CD14-positive monocyte (primary cell): Measurements from ENCODE around the gene ANXA10. TPM values are rescaled to one million over a fixed set of nuclear protein-coding genes. Genes with fewer than 3 reads are reported as not detected.

ENCODE experiments used
- DNase-seq, 3 donors: peaks; one replicate each; pipeline ENCODE4 v3.0.0-alpha.2; 2011 to 2022
- H2AFZ ChIP-seq: 2 replicates; pipeline ENCODE4 v1.6.0; 2012; ENCODE audit warnings: mild to moderate bottlenecking, low read depth, low read length, inconsistent platforms; ENCODE audit not compliant: insufficient read depth, poor library complexity, severe bottlenecking
- H3K27ac ChIP-seq, 2 donors: 1 replicate in 1 of 2; 2 replicates in 1 of 2; pipeline ENCODE4 v1.5.1; 2012 to 2013; ENCODE audit warnings: low read length in 2 of 2, control low read depth in 1 of 2, inconsistent platforms in 1 of 2, low read depth in 1 of 2, mild to moderate bottlenecking in 1 of 2
- H3K27me3 ChIP-seq, 2 donors: one replicate each; pipeline versions ENCODE4 v1.6.0 to v1.6.1; 2011 to 2013; ENCODE audit warnings: low read length in 2 of 2; ENCODE audit not compliant: control insufficient read depth in 2 of 2, insufficient read depth in 2 of 2
- H3K36me3 ChIP-seq, 2 donors: replicated peaks in 1 of 2; 1 replicate in 1 of 2; 2 replicates in 1 of 2; pipeline versions ENCODE4 v1.5.1 to v1.6.1; 2012 to 2013; ENCODE audit warnings: low read length in 2 of 2, control low read depth in 1 of 2, inconsistent platforms in 1 of 2, mild to moderate bottlenecking in 1 of 2; ENCODE audit not compliant: insufficient read depth in 2 of 2, control insufficient read depth in 1 of 2
- H3K4me1 ChIP-seq, 2 donors: 1 replicate in 1 of 2; 2 replicates in 1 of 2; pipeline versions ENCODE4 v1.5.1 to v1.6.1; 2012 to 2013; ENCODE audit warnings: low read length in 2 of 2, control low read depth in 1 of 2, inconsistent platforms in 1 of 2, mild to moderate bottlenecking in 1 of 2, moderate library complexity in 1 of 2; ENCODE audit not compliant: insufficient read depth in 2 of 2, control insufficient read depth in 1 of 2
- H3K4me2 ChIP-seq: replicated peaks from 2 replicates; pipeline ENCODE3; 2012; ENCODE audit warnings: low read length, moderate library complexity, mild to moderate bottlenecking; ENCODE audit not compliant: poor library complexity, severe bottlenecking; ENCODE audit errors: extremely low read depth
- H3K4me3 ChIP-seq, 3 experiments: fragments of 200-600 bp in 1 of 3; sonication (generic) in 1 of 3; replicated peaks in 1 of 3; 1 replicate in 2 of 3; 2 replicates in 1 of 3; pipeline ENCODE4 v1.5.1; 2011 to 2013; ENCODE audit warnings: low read length in 3 of 3, mild to moderate bottlenecking in 3 of 3, control low read depth in 2 of 3, low read depth in 2 of 3, inconsistent platforms in 1 of 3, moderate library complexity in 1 of 3
- H3K79me2 ChIP-seq: 2 replicates; pipeline ENCODE4 v1.6.0; 2012; ENCODE audit warnings: mild to moderate bottlenecking, control low read depth, inconsistent platforms, low read length, moderate library complexity; ENCODE audit not compliant: insufficient read depth
- H3K9ac ChIP-seq: 2 replicates; pipeline ENCODE4 v1.6.0; 2017; ENCODE audit warnings: low read length, mild to moderate bottlenecking; ENCODE audit not compliant: insufficient read depth, poor library complexity, severe bottlenecking
- H3K9me3 ChIP-seq, 2 donors: replicated peaks in 1 of 2; 1 replicate in 1 of 2; 2 replicates in 1 of 2; pipeline versions ENCODE4 v1.5.1 to v1.6.1; 2012 to 2013; ENCODE audit warnings: low read length in 2 of 2, control low read depth in 1 of 2; ENCODE audit not compliant: control insufficient read depth in 1 of 2, insufficient read depth in 1 of 2
- H4K20me1 ChIP-seq: 2 replicates; pipeline ENCODE4 v1.6.0; 2012; ENCODE audit warnings: mild to moderate bottlenecking, low read length, control low read depth, moderate library complexity; ENCODE audit not compliant: insufficient read depth
- H3K27ac Mint-ChIP-seq, 7 donors: one replicate each; pipeline ENCODE4 v1.8.0; 2020; ENCODE audit warnings: mild to moderate bottlenecking in 7 of 7, mixed read lengths in 7 of 7, moderate library complexity in 6 of 7, inconsistent platforms in 2 of 7
- H3K27me3 Mint-ChIP-seq, 3 donors: one replicate each; pipeline ENCODE4 v1.8.0; 2021 to 2022; ENCODE audit warnings: low read depth in 3 of 3, mild to moderate bottlenecking in 3 of 3, mixed read lengths in 3 of 3, moderate library complexity in 3 of 3, inconsistent platforms in 1 of 3
- H3K36me3 Mint-ChIP-seq, 2 donors: one replicate each; pipeline ENCODE4 v1.8.0; 2020; ENCODE audit warnings: mixed read lengths in 2 of 2, inconsistent platforms in 1 of 2, mild to moderate bottlenecking in 1 of 2
- H3K4me1 Mint-ChIP-seq: one replicate; pipeline ENCODE4 v1.8.0; 2020; ENCODE audit warnings: mild to moderate bottlenecking, mixed read lengths
- H3K4me3 Mint-ChIP-seq, 2 donors: one replicate each; pipeline ENCODE4 v1.8.0; 2020; ENCODE audit warnings: mild to moderate bottlenecking in 2 of 2, mixed read lengths in 2 of 2, moderate library complexity in 1 of 2
- H3K9me3 Mint-ChIP-seq, 7 donors: one replicate each; pipeline ENCODE4 v1.8.0; 2020 to 2022; ENCODE audit warnings: mixed read lengths in 7 of 7, mild to moderate bottlenecking in 6 of 7, moderate library complexity in 6 of 7, inconsistent platforms in 2 of 7
- CTCF ChIP-seq: fragments of 200-600 bp; IDR thresholded peaks from one replicate; pipeline ENCODE4 v1.8.0; 2022; ENCODE audit warnings: antibody characterized with exemption, mild to moderate bottlenecking
- WGBS: methylation state at CpG from one replicate; pipeline ENCODE4 v1.1.5; 2013; ENCODE audit warnings: missing lambda C conversion rate; ENCODE audit not compliant: insufficient coverage; 5-methylcytosine and 5-hydroxymethylcytosine counted together
- intact Hi-C, 2 donors: fragments of 100-400 bp; cut with micrococcal nuclease; formaldehyde crosslinking; loops; one replicate each; pipeline versions ENCODE4 v1.15.0 to v1.15.1; 2023
- polyA plus RNA-seq, 3 donors: library from polyadenylated mRNA; depleted of rRNA in 1 of 3; unstranded in 2 of 3; stranded (reverse) in 1 of 3; fragments of 300-500 nt in 2 of 3; fragments of >200 nt in 1 of 3; fragmentation: Illumina TruSeq in 2 of 3; gene quantifications; 1 replicate in 2 of 3; 2 replicates in 1 of 3; pipeline ENCODE4 v1.2.3, GENCODE V29; 2012 to 2021

ANXA10 gene
- polyA plus RNA-seq, 3 donors, result not detected

GRCh38 chr4:168128601-168129000 is 36.3 kb downstream of the ANXA10 start:
- no peak for TF ChIP-seq CTCF
- Mint-ChIP-seq H3K27me3 (peaks cover 0 to 2% (median 0%) of the 10 kb centered on the region in 3 donors), H3K9me3 (peaks cover 0 to 7% (median 0%) of the 10 kb centered on the region in 7 donors), H3K36me3 (no peaks in the 10 kb centered on the region), H3K4me1 (no peaks in the 10 kb centered on the region), H3K27ac (no peak overlapping the region), H3K4me3 (no peak overlapping the region)
- Histone ChIP-seq H3K27me3 (no peaks in the 10 kb centered on the region), H3K79me2 (no peaks in the 10 kb centered on the region), H3K9ac (no peak overlapping the region), H3K4me2 (no peak overlapping the region), H4K20me1 (no peaks in the 10 kb centered on the region), H3K4me3 (no peak overlapping the region), H3K27ac (no peak overlapping the region), H2AFZ (no peak overlapping the region), H3K4me1 (no peaks in the 10 kb centered on the region), H3K9me3 (no peaks in the 10 kb centered on the region), H3K36me3 (no peaks in the 10 kb centered on the region)
- intact Hi-C loops, result no loop called here
- no peak for DNase-seq

- H3K27me3 Mint-ChIP-seq, result peaks cover 0 to 2% (median 0%) of the 10 kb centered on the region in 3 donors
- H3K4me3 Mint-ChIP-seq, result no peak overlapping the region
- no peak for DNase-seq
- TF ChIP-seq CTCF, result no peak
- Histone ChIP-seq H3K4me3 (no peak overlapping the region), H3K27ac (no peak overlapping the region), H3K36me3 (no peaks in the 10 kb centered on the region), H4K20me1 (no peaks in the 10 kb centered on the region), H3K4me1 (no peaks in the 10 kb centered on the region), H3K9ac (no peak overlapping the region), H3K27me3 (no peaks in the 10 kb centered on the region), H3K79me2 (no peaks in the 10 kb centered on the region), H3K9me3 (no peaks in the 10 kb centered on the region), H2AFZ (no peak overlapping the region), H3K4me2 (no peak overlapping the region)
- no peaks in the 10 kb centered on the region for H3K4me1 Mint-ChIP-seq
- WGBS, result no CpG with 5 or more reads among the region's 6 CpGs
- intact Hi-C loops, result no loop called here
- H3K9me3 Mint-ChIP-seq, result peaks cover 0 to 7% (median 0%) of the 10 kb centered on the region in 7 donors
- H3K27ac Mint-ChIP-seq, result no peak overlapping the region
- no peaks in the 10 kb centered on the region for H3K36me3 Mint-ChIP-seq
Observed at GRCh38 chr4:168129046-168129772, 36.9 kb downstream of the ANXA10 start.
